T1000 (cell line): ENCODE data around the gene RABIF.
"Not testable (repeated sequence)": the region's sequence is repeated elsewhere in the genome, so short reads cannot be mapped to it uniquely, and the experiment has no call there.

Source experiments
- DNase-seq: peaks from one replicate; lab custom pipeline; 2025; ENCODE audit warnings: mixed read lengths; lab: John Stamatoyannopoulos, UW

RABIF gene

GRCh38 chr1:202888531-202889360 lies at the start of gene RABIF:
Gene RABIF, minus strand, starts transcription at chr1:202889149. Its CDS starts 51 bp downstream, at chr1:202889098.
- peak; percentile 92 for DNase-seq

DNA sequence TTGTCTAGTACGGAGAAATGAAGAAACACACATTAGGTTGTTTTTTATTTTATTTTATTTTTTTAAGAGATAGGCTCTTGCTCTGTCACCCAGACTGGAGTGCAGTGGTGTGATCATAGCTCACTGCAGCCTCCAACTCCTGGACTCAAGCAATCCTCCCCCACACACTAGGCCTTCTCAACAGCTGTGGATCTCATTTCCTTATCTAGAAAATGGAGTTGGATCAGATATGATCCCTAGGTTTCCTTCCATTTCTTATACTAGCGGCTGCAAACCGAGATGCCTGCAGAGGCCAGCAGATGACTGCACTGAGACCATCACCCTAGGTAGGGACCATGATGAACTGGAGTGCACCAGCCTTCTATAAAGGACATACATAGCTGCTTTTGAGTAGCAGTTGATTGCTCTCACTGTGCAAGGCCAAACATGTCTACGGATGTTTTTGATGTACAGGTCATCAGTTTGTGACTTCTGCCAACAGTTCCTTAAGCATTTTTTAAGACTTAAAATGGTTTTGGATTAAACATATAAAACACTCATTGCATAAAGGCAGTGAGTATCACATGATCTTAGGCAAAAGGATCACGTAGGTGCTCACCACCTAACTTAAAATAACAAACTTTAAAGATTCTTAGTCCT lies 49.5 kb upstream of the RABIF start:
- DNase-seq: no peak

DNA sequence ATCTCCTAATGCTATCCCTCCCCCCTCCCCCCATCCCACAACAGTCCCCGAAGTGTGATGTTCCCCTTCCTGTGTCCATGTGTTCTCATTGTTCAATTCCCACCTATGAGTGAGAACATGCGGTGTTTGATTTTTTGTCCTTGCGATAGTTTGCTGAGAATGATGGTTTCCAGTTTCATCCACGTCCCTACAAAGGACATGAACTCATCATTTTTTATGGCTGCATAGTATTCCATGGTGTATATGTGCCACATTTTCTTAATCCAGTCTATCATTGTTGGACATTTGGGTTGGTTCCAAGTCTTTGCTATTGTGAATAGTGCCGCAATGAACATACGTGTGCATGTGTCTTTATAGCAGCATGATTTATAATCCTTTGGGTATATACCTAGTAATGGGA lies 47.5 kb upstream of the RABIF start:
- DNase-seq: not testable (repeated sequence)

GRCh38 chr1:202935844-202936243 lies 46.9 kb upstream of the RABIF start:
- DNase-seq: no peak

DNA sequence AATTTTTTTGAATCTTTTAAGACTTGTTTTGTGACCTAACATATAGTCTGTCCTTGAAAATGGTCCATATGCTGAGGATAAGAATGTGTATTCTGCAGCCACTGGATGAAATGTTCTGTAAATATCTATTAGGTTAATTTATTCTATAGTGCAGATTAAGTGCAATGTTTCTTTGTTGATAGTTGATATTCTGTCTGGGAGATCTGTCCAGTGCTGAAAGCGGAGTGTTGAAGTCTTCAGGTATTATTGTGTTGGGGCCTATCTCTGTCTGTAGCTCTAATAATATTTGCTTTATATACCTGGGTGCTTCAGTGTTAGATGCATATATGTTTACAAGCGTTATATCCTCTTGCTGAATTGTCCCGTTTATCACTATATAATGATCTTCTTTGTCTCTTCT lies 45.8 kb upstream of the RABIF start:
- no peak for DNase-seq

- no peak for DNase-seq
These were observed 43.5 kb upstream of the RABIF start for GRCh38 chr1:202932476-202932875.

GRCh38 chr1:202926581-202927491 lies 37.9 kb upstream of the RABIF start, which contains the start of gene KLHL12:
Gene KLHL12, minus strand, starts transcription at chr1:202927234. Its CDS starts 2,072 bp downstream, at chr1:202925162.
- DNase-seq: peak; percentile 96

DNA sequence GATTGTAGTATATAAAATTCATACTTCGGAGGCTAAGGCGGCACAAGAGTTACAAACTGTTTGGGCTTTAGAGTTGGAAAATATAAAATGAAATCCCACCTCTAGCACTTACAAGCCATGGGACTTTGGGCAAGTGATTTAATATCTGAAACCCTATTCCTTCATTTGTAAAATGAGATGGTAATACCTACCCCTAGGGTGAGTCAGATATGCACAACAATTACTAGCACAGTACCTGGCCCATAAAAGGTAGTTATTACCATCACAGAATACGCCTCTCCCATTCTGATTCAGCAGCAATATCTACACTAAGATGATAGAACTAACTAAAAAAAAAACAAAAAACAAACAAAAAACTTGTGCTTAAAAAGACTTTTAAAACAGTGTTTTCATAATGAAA lies 34.6 kb upstream of the RABIF start:
- no peak for DNase-seq

DNA sequence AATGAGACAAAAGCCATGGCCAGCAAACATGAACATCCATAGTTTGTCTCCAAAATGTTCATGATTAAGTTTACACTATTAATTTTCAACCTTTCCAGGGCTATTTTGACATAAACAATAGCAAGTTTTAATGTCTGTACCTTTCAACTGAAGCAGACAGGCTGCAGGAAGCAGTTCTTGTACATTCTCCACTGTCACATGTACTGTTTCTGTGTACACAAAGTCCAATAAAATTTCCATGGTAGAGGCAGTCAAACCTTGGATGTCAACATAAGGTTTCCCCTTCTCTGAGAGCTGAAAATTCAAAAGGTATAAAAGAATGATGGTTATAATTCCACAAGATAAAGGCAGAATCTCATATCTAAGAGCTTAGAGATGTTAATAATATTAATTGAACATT lies 30.7 kb upstream of the RABIF start:
- no peak for DNase-seq

DNA sequence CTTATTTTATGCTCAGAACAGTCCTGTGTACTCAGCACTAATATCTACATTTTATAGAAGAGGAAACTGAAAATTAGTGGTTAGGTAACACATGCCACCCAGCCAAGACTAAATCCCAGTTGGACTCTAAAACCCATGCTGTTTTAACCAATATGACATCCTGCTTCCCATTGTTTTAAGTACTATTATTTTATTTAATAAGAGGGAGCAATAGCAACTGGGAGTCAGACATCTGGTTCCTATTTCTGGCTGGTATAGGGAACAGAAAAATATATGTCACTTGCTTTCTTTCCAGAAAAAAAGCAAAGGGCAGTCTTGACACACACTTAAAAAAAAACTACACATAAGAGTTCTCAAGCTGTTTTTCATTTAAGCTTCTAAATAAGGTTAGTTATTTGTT lies 26.2 kb upstream of the RABIF start:
- no peak for DNase-seq

DNA sequence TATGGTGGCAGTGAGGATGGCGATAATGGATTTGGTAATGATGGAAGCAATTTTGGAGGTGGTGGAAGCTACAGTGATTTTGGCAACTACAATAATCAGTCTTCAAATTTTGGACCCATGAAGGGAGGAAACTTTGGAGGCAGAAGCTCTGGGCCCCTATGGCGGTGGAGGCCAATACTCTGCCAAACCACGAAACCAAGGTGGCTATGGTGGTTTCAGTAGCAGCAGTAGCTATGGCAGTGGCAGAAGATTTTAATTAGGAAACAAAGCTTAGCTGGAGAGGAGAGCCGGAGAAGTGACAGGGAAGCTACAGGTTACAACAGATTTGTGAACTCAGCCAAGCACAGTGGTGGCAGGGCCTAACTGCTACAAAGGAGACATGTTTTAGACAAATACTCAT lies 23.5 kb upstream of the RABIF start:
- DNase-seq: not testable (repeated sequence)

GRCh38 chr1:202909494-202909893 lies 20.5 kb upstream of the RABIF start:
- DNase-seq: no peak

DNA sequence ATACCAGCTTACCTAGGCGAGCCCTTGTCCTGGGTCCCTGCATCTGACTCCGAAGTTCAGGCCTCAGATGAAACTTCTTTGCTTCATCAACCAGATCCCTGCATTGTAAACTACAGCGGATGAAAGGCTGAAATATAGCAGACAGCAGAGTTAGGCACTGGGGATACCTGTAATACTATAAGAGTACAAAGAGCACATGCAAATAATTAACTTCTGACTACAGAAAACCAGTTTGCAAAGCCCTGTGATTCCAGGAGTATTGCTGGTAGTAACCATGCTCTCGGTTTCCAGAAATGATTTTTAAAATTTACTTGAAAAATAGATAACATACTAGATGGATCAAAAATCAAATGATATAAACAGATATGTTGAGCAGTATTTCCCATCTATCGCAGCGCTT lies 20.0 kb upstream of the RABIF start:
- no peak for DNase-seq

GRCh38 chr1:202905331-202905730 lies 16.4 kb upstream of the RABIF start:
- no peak for DNase-seq

DNA sequence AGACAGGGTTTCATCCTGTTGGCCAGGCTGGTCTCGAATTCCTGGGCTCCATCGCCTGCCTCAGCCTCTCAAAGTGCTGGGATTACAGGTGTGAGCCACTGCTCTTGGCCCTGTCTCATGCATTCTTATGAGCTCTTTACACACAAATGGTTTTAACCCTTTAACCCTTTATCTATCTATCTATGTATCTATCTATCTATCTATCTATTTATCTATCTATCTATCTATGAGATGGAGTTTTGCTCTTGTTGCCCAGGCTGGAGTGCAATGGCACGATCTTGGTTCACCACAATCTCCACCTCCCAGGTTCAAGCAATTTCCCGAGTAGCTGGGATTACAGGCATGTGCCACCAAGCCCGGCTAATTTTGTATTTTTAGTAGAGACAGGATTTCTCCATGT lies 14.9 kb upstream of the RABIF start:
- DNase-seq: not testable (repeated sequence)

DNA sequence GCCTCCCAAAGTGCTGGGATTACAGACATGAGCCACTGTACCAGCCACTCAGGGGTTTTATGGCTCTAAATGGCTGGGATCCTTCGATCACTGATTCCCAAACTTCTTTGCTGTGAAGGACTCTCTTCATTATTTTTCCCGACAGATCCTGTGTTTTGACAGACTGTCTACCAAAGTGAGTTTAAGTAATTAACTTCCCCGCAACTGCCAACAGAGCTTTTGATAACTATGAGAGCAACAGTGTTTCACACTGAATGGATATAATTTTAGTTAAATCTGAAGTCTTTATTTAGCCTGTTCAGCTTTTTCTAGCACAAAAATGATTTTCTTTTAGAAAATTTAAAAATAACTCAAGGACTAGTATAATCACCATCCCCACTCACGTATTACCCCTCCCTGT lies 12.6 kb upstream of the RABIF start:
- no peak for DNase-seq

DNA sequence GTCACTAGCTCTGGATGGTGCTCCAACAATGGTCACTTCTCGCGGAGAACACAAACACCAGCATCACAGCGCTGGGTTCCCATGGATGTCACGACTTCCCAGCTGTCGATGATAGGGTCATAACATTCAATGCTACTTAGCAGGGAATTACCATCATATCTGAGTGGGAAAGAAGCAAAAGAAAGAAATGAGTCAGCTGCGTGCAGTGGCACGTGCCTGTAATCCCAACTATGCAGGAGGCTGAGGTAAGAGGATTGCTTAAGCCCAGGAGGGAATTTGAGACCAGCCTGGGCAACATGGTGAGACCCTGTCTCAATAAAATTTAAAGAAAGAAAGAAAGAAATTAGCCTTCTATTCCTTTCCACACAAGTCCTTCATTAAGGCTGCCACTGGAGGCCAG lies 3.6 kb upstream of the RABIF start:
- no peak for DNase-seq

DNA sequence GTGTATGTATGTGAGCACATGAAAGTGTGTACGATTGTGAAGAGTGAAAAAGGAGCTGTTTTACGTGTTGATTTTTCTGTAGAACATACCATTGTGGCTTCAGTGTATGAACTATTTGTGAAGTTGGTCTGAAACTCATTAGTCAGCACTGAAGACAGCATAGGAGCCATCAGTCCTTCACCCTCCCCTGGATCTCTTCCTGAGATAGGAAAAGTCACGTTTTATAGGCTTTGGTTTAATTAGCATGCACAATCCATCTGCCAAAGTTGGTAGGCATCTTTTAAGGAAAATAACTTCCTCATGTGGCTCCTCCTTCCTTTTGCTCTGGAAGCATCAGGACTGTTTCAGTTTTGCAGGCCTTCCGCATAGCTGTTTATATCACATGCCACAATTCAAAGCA lies 1.4 kb upstream of the RABIF start:
- no peak for DNase-seq

DNA sequence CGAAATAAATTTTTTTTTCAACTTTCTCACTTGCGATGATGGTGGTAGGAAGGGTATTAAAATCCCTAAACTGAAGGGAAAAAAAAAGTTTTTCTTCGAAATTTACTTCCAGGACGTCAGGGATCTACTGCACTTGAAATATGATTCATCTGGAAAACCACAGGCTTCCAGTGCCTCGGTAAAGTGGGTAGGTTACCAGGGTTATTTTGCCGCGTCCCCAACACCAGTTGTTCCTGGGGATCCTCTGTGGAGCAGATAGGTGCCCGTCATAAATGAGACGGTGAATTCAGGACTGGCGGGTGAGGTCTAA lies 773 bp downstream of the RABIF start:
- no peak for DNase-seq

- DNase-seq: no peak
These were observed 7.9 kb downstream of the RABIF start for GRCh38 chr1:202880961-202881460.

DNA sequence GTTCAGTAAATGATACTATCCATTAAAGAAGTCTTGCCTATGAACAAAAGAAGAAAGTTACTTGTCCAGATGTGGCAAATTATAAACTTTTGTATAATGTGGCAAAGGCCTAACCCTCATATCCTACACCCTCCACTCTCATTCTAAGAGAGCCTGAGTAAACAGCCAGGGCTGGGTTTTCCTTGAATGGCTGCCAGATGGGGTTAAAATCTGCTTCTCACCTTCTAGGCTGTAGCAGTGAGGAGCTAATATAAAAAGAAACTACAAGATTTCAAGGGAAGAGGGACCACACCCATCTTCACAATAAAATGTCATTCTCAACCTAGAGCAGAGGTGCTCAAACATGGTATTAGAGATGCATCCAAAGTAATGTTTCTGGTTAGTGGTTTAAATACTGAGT lies 8.9 kb downstream of the RABIF start:
- DNase-seq: no peak

DNA sequence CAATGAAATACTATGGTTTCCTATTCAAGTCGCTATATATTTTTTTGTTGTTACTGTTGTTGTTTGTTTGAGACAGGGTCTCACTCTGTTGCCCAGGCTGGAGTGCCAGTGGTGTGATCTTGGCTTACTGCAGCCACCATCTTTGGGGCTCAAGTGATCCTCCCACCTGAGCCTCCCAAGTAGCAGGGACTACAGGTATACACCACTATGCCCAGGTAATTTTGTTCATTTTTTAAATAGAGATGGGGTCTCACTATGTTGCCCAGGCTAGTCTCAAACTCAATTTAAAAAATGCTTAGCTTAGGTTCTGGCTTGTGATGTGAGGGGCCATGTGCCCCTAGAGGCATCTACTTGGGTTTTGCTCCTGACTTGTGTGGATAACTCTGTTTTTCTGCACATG lies 9.8 kb downstream of the RABIF start:
- DNase-seq: no peak
